H1 (cell line): Measurements from ENCODE around the gene OTOS. TPM values are rescaled to one million over a fixed set of nuclear protein-coding genes. Genes with fewer than 3 reads are reported as not detected.

ENCODE experiments used
- CTCF ChIA-PET: fragments of 300-600 bp; sonication (Branson Sonifier 250); formaldehyde crosslinking; loops from one replicate; lab custom pipeline; 2021; ENCODE audit not compliant: partially characterized antibody; lab: Charles Lee
- POLR2A ChIA-PET: fragments of 300-600 bp; sonication (Branson Sonifier 250); formaldehyde crosslinking; loops from one replicate; lab custom pipeline; 2021; ENCODE audit warnings: inconsistent platforms; ENCODE audit not compliant: partially characterized antibody; lab: Charles Lee
- DNase-seq, 2 experiments: peaks; one replicate each; pipeline versions ENCODE4 v3.0.0 to v3.0.0-alpha.2; 2010 to 2022; ENCODE audit warnings: low spot score in 2 of 2, low read depth in 1 of 2, mixed read lengths in 1 of 2
- FAIRE-seq: peaks from 2 replicates; lab custom pipeline; 2011; peaks lifted over from hg19 to GRCh38; lab: Jason Lieb, UNC
- H2AFZ ChIP-seq: 2 replicates; pipeline ENCODE4 v1.8.1; 2012; ENCODE audit warnings: low read length, inconsistent platforms
- H2AK5ac ChIP-seq: 2 replicates; pipeline ENCODE4 v1.6.1; 2013; ENCODE audit warnings: low read depth, low read length
- H2BK120ac ChIP-seq: replicated peaks from 2 replicates; pipeline ENCODE3; 2013; ENCODE audit warnings: low read depth, low read length, inconsistent platforms
- H2BK12ac ChIP-seq: 2 replicates; pipeline ENCODE4 v1.6.1; 2013; ENCODE audit warnings: low read depth, low read length
- H2BK15ac ChIP-seq: 2 replicates; pipeline ENCODE4 v1.6.1; 2013; ENCODE audit warnings: low read length
- H2BK20ac ChIP-seq: 2 replicates; pipeline ENCODE4 v1.6.1; 2013; ENCODE audit warnings: low read length
- H2BK5ac ChIP-seq: 2 replicates; pipeline ENCODE4 v1.6.1; 2013; ENCODE audit warnings: low read depth, low read length
- H3K14ac ChIP-seq: 2 replicates; pipeline ENCODE4 v1.6.1; 2013; ENCODE audit warnings: inconsistent platforms; ENCODE audit not compliant: insufficient read length
- H3K18ac ChIP-seq: 2 replicates; pipeline ENCODE4 v1.6.1; 2013; ENCODE audit warnings: low read length; ENCODE audit errors: extremely low read depth
- H3K23ac ChIP-seq: 2 replicates; pipeline ENCODE4 v1.6.1; 2013; ENCODE audit warnings: inconsistent platforms; ENCODE audit not compliant: insufficient read length
- H3K23me2 ChIP-seq: 2 replicates; pipeline ENCODE4 v1.6.1; 2013; ENCODE audit warnings: low read depth, low read length
- H3K27ac ChIP-seq: 2 replicates; pipeline ENCODE4 v1.6.1; 2011; ENCODE audit warnings: low read depth, low read length, inconsistent platforms
- H3K27me3 ChIP-seq, 4 experiments: replicated peaks in 1 of 4; 1 replicate in 1 of 4; 2 replicates in 3 of 4; pipeline versions ENCODE4 v1.6.1 to v1.8.1; 2011 to 2013; ENCODE audit warnings: low read length in 3 of 4, mild to moderate bottlenecking in 3 of 4, inconsistent platforms in 2 of 4, mixed read lengths in 2 of 4, moderate library complexity in 1 of 4; ENCODE audit not compliant: control insufficient read depth in 3 of 4, insufficient read depth in 3 of 4; ENCODE audit errors: extremely low read depth in 1 of 4
- H3K36me3 ChIP-seq, 4 experiments: 2 replicates each; pipeline versions ENCODE4 v1.6.1 to v1.8.1; 2011 to 2013; ENCODE audit warnings: mild to moderate bottlenecking in 4 of 4, low read length in 3 of 4, moderate library complexity in 2 of 4, control low read depth in 1 of 4, inconsistent platforms in 1 of 4; ENCODE audit not compliant: insufficient read depth in 4 of 4, control insufficient read depth in 2 of 4
- H3K4ac ChIP-seq: replicated peaks from 2 replicates; pipeline ENCODE3; 2013; ENCODE audit warnings: low read length, low read depth, mixed read lengths, inconsistent platforms; ENCODE audit not compliant: insufficient read length
- H3K4me1 ChIP-seq, 4 experiments: replicated peaks in 1 of 4; 1 replicate in 1 of 4; 2 replicates in 3 of 4; pipeline versions ENCODE4 v1.6.1 to v1.8.1; 2011 to 2013; ENCODE audit warnings: low read length in 3 of 4, inconsistent platforms in 2 of 4, mixed read lengths in 1 of 4; ENCODE audit not compliant: insufficient read depth in 4 of 4, control insufficient read depth in 3 of 4
- H3K4me2 ChIP-seq, 2 experiments: 2 replicates each; pipeline versions ENCODE4 v1.6.1 to v1.8.1; 2011 to 2013; ENCODE audit warnings: low read depth in 2 of 2, low read length in 2 of 2, control low read depth in 1 of 2, inconsistent platforms in 1 of 2, mild to moderate bottlenecking in 1 of 2; ENCODE audit not compliant: insufficient read depth in 1 of 2
- H3K4me3 ChIP-seq, 4 experiments: fragments of 200-600, 300-600 bp in 1 of 4; sonication (generic), shearing (Covaris generic), sonication (Bioruptor Twin) in 1 of 4; 2 replicates each; pipeline versions ENCODE4 v1.5.1 to v1.8.1; 2011 to 2016; ENCODE audit warnings: low read length in 4 of 4, low read depth in 3 of 4, control low read depth in 2 of 4, inconsistent platforms in 2 of 4, mild to moderate bottlenecking in 2 of 4, mixed read lengths in 1 of 4, moderate library complexity in 1 of 4; ENCODE audit not compliant: insufficient read depth in 2 of 4; ENCODE audit errors: extremely low read depth in 1 of 4
- H3K56ac ChIP-seq: replicated peaks from 2 replicates; pipeline ENCODE3; 2013; ENCODE audit warnings: low read depth, mild to moderate bottlenecking, mixed read lengths, low read length, inconsistent platforms; ENCODE audit not compliant: insufficient read length
- H3K79me1 ChIP-seq: 2 replicates; pipeline ENCODE4 v1.6.1; 2013; ENCODE audit warnings: low read depth, low read length, control low read depth
- H3K79me2 ChIP-seq, 2 experiments: 2 replicates each; pipeline versions ENCODE4 v1.6.1 to v1.8.1; 2012 to 2013; ENCODE audit warnings: low read length in 2 of 2, mild to moderate bottlenecking in 2 of 2, inconsistent platforms in 1 of 2; ENCODE audit not compliant: insufficient read depth in 2 of 2, control insufficient read depth in 1 of 2
- H3K9ac ChIP-seq, 4 experiments: replicated peaks in 1 of 4; 1 replicate in 1 of 4; 2 replicates in 3 of 4; pipeline versions ENCODE4 v1.6.1 to v1.8.1; 2011 to 2013; ENCODE audit warnings: low read depth in 3 of 4, low read length in 3 of 4, control low read depth in 2 of 4, mild to moderate bottlenecking in 2 of 4, moderate library complexity in 2 of 4, inconsistent platforms in 1 of 4; ENCODE audit errors: extremely low read depth in 1 of 4
- H3K9me3 ChIP-seq, 2 experiments: 2 replicates each; pipeline versions ENCODE4 v1.6.1 to v1.8.1; 2012 to 2013; ENCODE audit warnings: mild to moderate bottlenecking in 2 of 2, moderate library complexity in 2 of 2, control low read depth in 1 of 2, inconsistent platforms in 1 of 2, low read depth in 1 of 2, low read length in 1 of 2, mixed read lengths in 1 of 2; ENCODE audit not compliant: insufficient read depth in 2 of 2
- H4K20me1 ChIP-seq, 2 experiments: replicated peaks in 1 of 2; 2 replicates each; pipeline versions ENCODE3 to v1.8.1; 2011 to 2013; ENCODE audit warnings: inconsistent platforms in 2 of 2, low read length in 2 of 2, mild to moderate bottlenecking in 1 of 2; ENCODE audit not compliant: insufficient read depth in 2 of 2, control insufficient read depth in 1 of 2
- H4K5ac ChIP-seq: 2 replicates; pipeline ENCODE4 v1.6.1; 2013; ENCODE audit warnings: low read length, low read depth, mixed read lengths, inconsistent platforms; ENCODE audit not compliant: insufficient read length
- H4K8ac ChIP-seq: 2 replicates; pipeline ENCODE4 v1.8.0; 2013; ENCODE audit warnings: mild to moderate bottlenecking, moderate library complexity, low read length, inconsistent platforms; ENCODE audit not compliant: insufficient read depth; ENCODE audit errors: extremely low read depth
- H4K91ac ChIP-seq: replicated peaks from 2 replicates; pipeline ENCODE3; 2013; ENCODE audit warnings: low read length, mixed read lengths, inconsistent platforms; ENCODE audit not compliant: insufficient read length
- ASH2L ChIP-seq: fragments of 200-600, 300-600 bp; sonication (generic); IDR thresholded peaks from one replicate; pipeline ENCODE4 v1.7.1; 2017; ENCODE audit warnings: low read length
- CREB1 ChIP-seq: IDR thresholded peaks from 2 replicates; pipeline ENCODE4 v1.6.1; 2012; ENCODE audit warnings: inconsistent platforms
- FOSL1 ChIP-seq: IDR thresholded peaks from 2 replicates; pipeline ENCODE4 v1.6.1; 2011; ENCODE audit warnings: mild to moderate bottlenecking, low read depth, low read length, moderate library complexity; ENCODE audit not compliant: insufficient read depth
- GABPA ChIP-seq: IDR thresholded peaks from 2 replicates; pipeline ENCODE4 v1.6.1; 2011; ENCODE audit warnings: mild to moderate bottlenecking, low read length, moderate library complexity, borderline replicate concordance; ENCODE audit not compliant: insufficient read depth
- KDM4A ChIP-seq: IDR thresholded peaks from one replicate; pipeline ENCODE4 v1.7.1; 2012; ENCODE audit warnings: low read depth, mild to moderate bottlenecking, moderate library complexity, low read length, inconsistent platforms; ENCODE audit not compliant: severe bottlenecking
- KDM5A ChIP-seq: fragments of 200-600 bp; IDR thresholded peaks from 2 replicates; pipeline ENCODE4 v1.7.1; 2012; ENCODE audit warnings: mild to moderate bottlenecking, low read length, inconsistent platforms, mixed read lengths
- RAD21 ChIP-seq, 2 experiments: IDR thresholded peaks in 1 of 2; conservative IDR thresholded peaks in 1 of 2; 2 replicates each; pipeline ENCODE4 v1.6.1; 2011; ENCODE audit warnings: low read depth in 2 of 2, low read length in 2 of 2, improper control_type of control experiment in 1 of 2, inconsistent platforms in 1 of 2, mild to moderate bottlenecking in 1 of 2, moderate library complexity in 1 of 2
- RXRA ChIP-seq: IDR thresholded peaks from 2 replicates; pipeline ENCODE4 v1.6.1; 2011; ENCODE audit warnings: low read depth, mild to moderate bottlenecking, low read length, moderate library complexity; ENCODE audit not compliant: insufficient read depth
- SIX5 ChIP-seq: IDR thresholded peaks from 2 replicates; pipeline ENCODE4 v1.6.1; 2011; ENCODE audit warnings: mild to moderate bottlenecking, low read depth, low read length
- SP1 ChIP-seq: IDR thresholded peaks from 2 replicates; pipeline ENCODE4 v1.6.1; 2011; ENCODE audit warnings: low read depth, low read length
- WGBS, 2 experiments: shearing (Covaris generic) in 1 of 2; methylation state at CpG; one replicate each; pipeline versions ENCODE4 v1.1.6 to v1.1.7; 2013 to 2015; ENCODE audit warnings: low lambda C conversion rate in 2 of 2, mixed read lengths in 2 of 2, inconsistent platforms in 1 of 2, low coverage in 1 of 2, missing lambda C conversion rate in 1 of 2; ENCODE audit not compliant: insufficient replicate concordance in 2 of 2, insufficient coverage in 1 of 2, insufficient read length in 1 of 2; ENCODE audit errors: extremely low coverage in 1 of 2, missing lambda C conversion rate in 1 of 2; 5-methylcytosine and 5-hydroxymethylcytosine counted together
- polyA plus RNA-seq, 7 experiments: library from polyadenylated mRNA; depleted of rRNA in 3 of 7; stranded (reverse) in 5 of 7; unstranded in 2 of 7; fragments of >200 nt in 5 of 7; fragments of 200-250 nt in 2 of 7; gene quantifications; 1 replicate in 5 of 7; 2 replicates in 1 of 7; 4 replicates in 1 of 7; pipeline versions ENCODE4 v1.2.1 to v1.2.3, GENCODE V29; 2011 to 2013; ENCODE audit warnings: missing spikeins in 2 of 7, mixed read lengths in 2 of 7
- total RNA-seq: library from RNA; stranded (reverse); fragmentation: NEBNext Ultra II Directional; extraction: Animal tissue kit (Norgen Biotek cat#: 25700); gene quantifications from 2 replicates; pipeline ENCODE4 v1.2.1, GENCODE V29; 2021
- TF ChIP-seq, protein P1 (sequence below): IDR thresholded peaks from 2 replicates; pipeline ENCODE4 v1.6.1; 2012; ENCODE audit warnings: inconsistent platforms

Gene OTOS
- total and polyA plus RNA-seq, 2 of the 8 experiments (the other 6 are each of a cell fraction or from before 2014, with no cell fraction given) = 0.17 TPM; not detected in 1

- peaks cover 0 to under 1% of the 10 kb centered on the region in 2 experiments for H4K20me1 ChIP-seq
- DNase-seq = no peak
- no peak overlapping the region for H3K14ac ChIP-seq
- no peak overlapping the region for H4K91ac ChIP-seq
- H4K8ac ChIP-seq = 0 out of 2 replicates have a peak overlapping the region, but pooled peaks have one; percentile 4
- H3K36me3 ChIP-seq = no peaks in the 10 kb centered on the region; a peak in 1 of 8 replicates
- H2BK20ac ChIP-seq = no peak overlapping the region
- H2BK5ac ChIP-seq = no peak overlapping the region
- no peak overlapping the region for H2AFZ ChIP-seq
- no peak overlapping the region for H3K18ac ChIP-seq
- no peak overlapping the region for H3K56ac ChIP-seq
- 96% methylated on average over 9 of the region's 14 CpGs; no CpG with 5 or more reads in 1 of the 2 experiments for WGBS, 2 experiments
- no peaks in the 10 kb centered on the region for H3K79me1 ChIP-seq
- ChIA-PET POLR2A (no interaction called here), CTCF (interaction anchor here (1.5 to 3.4 kb wide), 3 partner anchors 9 to 163 kb away, joined by 6 to 23 read pairs (median 9); no protein-coding TSS in a partner anchor)
- 0 out of 2 replicates have a peak overlapping the region, but pooled peaks have one; percentile 17 for H2BK12ac ChIP-seq
- no peak overlapping the region for H3K4ac ChIP-seq
- no peak overlapping the region for H2BK120ac ChIP-seq
- FAIRE-seq = no peak
- H3K27me3 ChIP-seq = peaks cover 0 to 5% (median 4%) of the 10 kb centered on the region in 4 experiments; a peak in 5 of 7 replicates
- H3K27ac ChIP-seq = no peak overlapping the region
- H3K4me3 ChIP-seq = no peak overlapping the region
- no peak overlapping the region for H4K5ac ChIP-seq
- no peaks in the 10 kb centered on the region for H3K79me2 ChIP-seq
- no peak overlapping the region for H2AK5ac ChIP-seq
- TF ChIP-seq KDM5A (no peak), RXRA (no peak), SIX5 (no peak), SP1 (no peak), GABPA (no peak), ASH2L (no peak), RAD21 (IDR thresholded peaks at IDR 0.05 in 1 of 2, conservative IDR thresholded peaks at IDR 0.05 in 1 of 2; ENCODE audit: low read depth in 2 of 2, low read length in 2 of 2) (no peak), FOSL1 (no peak), CREB1 (no peak), KDM4A (no peak)
- TF ChIP-seq, protein P1, sequence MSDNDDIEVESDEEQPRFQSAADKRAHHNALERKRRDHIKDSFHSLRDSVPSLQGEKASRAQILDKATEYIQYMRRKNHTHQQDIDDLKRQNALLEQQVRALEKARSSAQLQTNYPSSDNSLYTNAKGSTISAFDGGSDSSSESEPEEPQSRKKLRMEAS = no peak
- peaks cover 0 to 17% (median 11%) of the 10 kb centered on the region in 4 experiments; a peak in 6 of 7 replicates for H3K4me1 ChIP-seq
- no peak overlapping the region for H3K23ac ChIP-seq
- no peak overlapping the region for H3K4me2 ChIP-seq
- H3K23me2 ChIP-seq = peaks cover under 1% of the 10 kb centered on the region; the same call in 1 of the 2 replicates
- H3K9me3 ChIP-seq = no peaks in the 10 kb centered on the region
- H3K9ac ChIP-seq = no peak overlapping the region
- H2BK15ac ChIP-seq = no peak overlapping the region
These were observed 1.3 kb upstream of the OTOS start for GRCh38 chr2:240141736-240142135.
